Upper lobe of left lung (tissue), 4 donors: ENCODE measurements around the gene MAK.
"Not testable (repeated sequence)": the region's sequence is repeated elsewhere in the genome, so short reads cannot be mapped to it uniquely, and the experiment has no call there.

ENCODE experiments used
- CTCF ChIP-seq, 6 experiments: fragments of 450-650 bp in 4 of 6; fragments of 200-600 bp in 2 of 6; sonication (generic) in 2 of 6; IDR thresholded peaks; one replicate each; pipeline ENCODE4 v1.5.1; 2016 to 2019; ENCODE audit warnings: antibody characterized with exemption in 6 of 6
- EP300 ChIP-seq, 4 donors: sonication (generic); formaldehyde crosslinking; IDR thresholded peaks; one replicate each; pipeline ENCODE4 v1.5.1; 2017; ENCODE audit warnings: antibody characterized with exemption in 4 of 4, control low read depth in 2 of 4

GRCh38 chr6:10751757-10752156 lies 86.6 kb downstream of the MAK start:
- not testable (repeated sequence) for TF ChIP-seq CTCF, EP300 (IDR thresholded peaks at IDR 0.05)
